Brain microvascular endothelial cell (primary cell): ENCODE results near the gene CKAP5.

ENCODE experiments used
- DNase-seq: peaks from one replicate; pipeline ENCODE4 v3.0.0-alpha.2; 2020
- H3K27ac ChIP-seq: fragments of 250-450 bp; sonication (Bioruptor Pico); 2 replicates; pipeline ENCODE4 v1.5.1; 2020; ENCODE audit warnings: mild to moderate bottlenecking, moderate library complexity
- H3K27me3 ChIP-seq: fragments of 250-450 bp; sonication (Bioruptor Pico); replicated peaks from 2 replicates; pipeline ENCODE4 v1.5.1; 2020; ENCODE audit warnings: mild to moderate bottlenecking
- H3K36me3 ChIP-seq: fragments of 250-450 bp; sonication (Bioruptor Pico); replicated peaks from 2 replicates; pipeline ENCODE4 v1.5.1; 2020; ENCODE audit warnings: mild to moderate bottlenecking
- H3K4me3 ChIP-seq: 2 replicates; pipeline ENCODE4 v1.5.1; 2011; ENCODE audit warnings: low read depth, mild to moderate bottlenecking, control low read depth, low read length, moderate library complexity
- in situ Hi-C: cut with HindIII; loops from 2 replicates; pipeline ENCODE4 v1.10.0; 2017; ENCODE audit warnings: low sequenced_read_pairs, low pct_ligation_motif_present
- TF ChIP-seq, protein P1 (sequence below): IDR thresholded peaks from 2 replicates; pipeline ENCODE4 v1.5.1; 2011; ENCODE audit warnings: low read depth, mild to moderate bottlenecking, moderate library complexity, low read length, control low read depth, inconsistent platforms; ENCODE audit errors: missing control alignments

Gene CKAP5

DNA sequence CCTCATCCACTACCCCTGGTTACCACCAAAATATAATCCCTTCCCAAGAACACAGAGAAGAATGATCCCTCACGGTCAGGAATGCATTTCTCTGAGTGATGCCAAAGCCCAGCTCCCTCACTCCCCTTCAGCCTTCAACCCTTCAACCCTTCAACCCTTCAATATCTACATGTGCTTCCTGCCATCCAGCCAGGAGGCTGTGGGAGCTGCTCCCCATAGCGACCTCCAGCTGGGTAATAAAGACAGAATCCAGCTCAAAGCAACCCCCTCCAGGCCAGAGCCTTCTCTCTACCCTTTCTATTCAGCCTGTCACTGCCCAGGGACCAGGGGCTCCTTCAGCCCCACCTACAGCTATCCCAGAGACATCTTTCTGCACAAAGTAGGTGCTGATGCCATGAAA lies 148.4 kb downstream of the CKAP5 start:
- H3K36me3 ChIP-seq = peaks cover 29% of the 10 kb centered on the region
- TF ChIP-seq, protein P1, sequence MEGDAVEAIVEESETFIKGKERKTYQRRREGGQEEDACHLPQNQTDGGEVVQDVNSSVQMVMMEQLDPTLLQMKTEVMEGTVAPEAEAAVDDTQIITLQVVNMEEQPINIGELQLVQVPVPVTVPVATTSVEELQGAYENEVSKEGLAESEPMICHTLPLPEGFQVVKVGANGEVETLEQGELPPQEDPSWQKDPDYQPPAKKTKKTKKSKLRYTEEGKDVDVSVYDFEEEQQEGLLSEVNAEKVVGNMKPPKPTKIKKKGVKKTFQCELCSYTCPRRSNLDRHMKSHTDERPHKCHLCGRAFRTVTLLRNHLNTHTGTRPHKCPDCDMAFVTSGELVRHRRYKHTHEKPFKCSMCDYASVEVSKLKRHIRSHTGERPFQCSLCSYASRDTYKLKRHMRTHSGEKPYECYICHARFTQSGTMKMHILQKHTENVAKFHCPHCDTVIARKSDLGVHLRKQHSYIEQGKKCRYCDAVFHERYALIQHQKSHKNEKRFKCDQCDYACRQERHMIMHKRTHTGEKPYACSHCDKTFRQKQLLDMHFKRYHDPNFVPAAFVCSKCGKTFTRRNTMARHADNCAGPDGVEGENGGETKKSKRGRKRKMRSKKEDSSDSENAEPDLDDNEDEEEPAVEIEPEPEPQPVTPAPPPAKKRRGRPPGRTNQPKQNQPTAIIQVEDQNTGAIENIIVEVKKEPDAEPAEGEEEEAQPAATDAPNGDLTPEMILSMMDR = no peak
- in situ Hi-C loops = no loop called here
- peak overlapping the region; percentile 44 for H3K27ac ChIP-seq
- no peaks in the 10 kb centered on the region for H3K27me3 ChIP-seq
- no peak for DNase-seq
- no peak overlapping the region for H3K4me3 ChIP-seq

GRCh38 chr11:46697303-46697702 lies 148.8 kb downstream of the CKAP5 start:
- H3K27ac ChIP-seq = peak overlapping the region; percentile 44
- peak; percentile 45 for DNase-seq
- in situ Hi-C loops = no loop called here
- no peak overlapping the region for H3K4me3 ChIP-seq
- H3K36me3 ChIP-seq = peaks cover 26% of the 10 kb centered on the region
- H3K27me3 ChIP-seq = no peaks in the 10 kb centered on the region
- TF ChIP-seq, protein P1 = no peak

GRCh38 chr11:46696212-46696558 lies 149.9 kb downstream of the CKAP5 start:
- H3K4me3 ChIP-seq = no peak overlapping the region
- DNase-seq = no peak
- in situ Hi-C loops = no loop called here

DNA sequence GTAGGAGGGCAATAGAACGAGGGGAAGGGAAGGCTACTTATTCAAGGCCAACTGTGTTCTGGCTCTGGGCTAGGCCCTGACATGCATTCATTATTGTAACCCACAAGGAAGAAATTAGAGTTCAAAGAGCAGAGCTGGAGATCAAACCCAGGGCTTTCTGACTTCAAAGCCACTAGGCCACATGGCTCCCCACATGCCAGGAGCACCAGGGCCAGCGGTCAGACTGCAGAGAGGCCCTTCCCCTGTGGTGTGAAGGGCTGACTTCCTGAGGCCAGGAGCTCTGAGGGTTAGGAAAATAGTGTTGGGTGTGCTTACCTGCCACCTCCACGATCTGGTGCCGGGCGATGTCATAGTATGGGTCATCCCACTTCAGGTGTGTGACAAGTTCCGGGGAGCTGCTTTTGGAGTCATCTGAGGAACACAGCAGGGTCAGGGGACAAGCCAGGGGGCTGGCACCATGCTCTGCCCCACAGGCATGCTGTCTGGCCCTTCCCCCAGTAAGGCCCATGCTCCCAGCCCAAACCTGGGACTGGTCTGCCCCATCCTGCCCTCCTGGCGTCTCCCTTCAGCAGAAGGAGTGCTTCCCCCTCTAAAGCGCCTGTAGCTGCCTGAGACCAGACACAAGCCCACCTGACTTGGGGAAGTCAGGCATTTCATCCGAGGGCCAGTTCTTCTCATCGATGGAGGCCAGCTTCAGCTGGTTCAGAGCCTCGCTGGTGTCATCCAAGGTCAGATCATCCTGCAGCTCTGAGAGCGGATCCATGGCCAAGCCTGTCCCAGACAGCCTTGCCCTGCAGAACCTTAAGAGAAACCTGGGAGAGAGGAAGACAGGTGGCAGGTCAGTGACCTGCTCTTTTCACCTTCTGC lies 150.5 kb downstream of the CKAP5 start:
- TF ChIP-seq, protein P1 = no peak
- H3K27me3 ChIP-seq = no peaks in the 10 kb centered on the region
- in situ Hi-C loops = no loop called here
- H3K36me3 ChIP-seq = peaks cover 34% of the 10 kb centered on the region
- no peak overlapping the region for H3K4me3 ChIP-seq
- no peak overlapping the region for H3K27ac ChIP-seq
- no peak for DNase-seq

More at GRCh38 chr11:46696212-46696558, 149.9 kb downstream of the CKAP5 start:
- Histone ChIP-seq H3K36me3 (peaks cover 34% of the 10 kb centered on the region), H3K27me3 (no peaks in the 10 kb centered on the region), H3K27ac (no peak overlapping the region)
- TF ChIP-seq, protein P1 = no peak

GRCh38 chr11:46694607-46695006 lies 151.5 kb downstream of the CKAP5 start:
- H3K27me3 ChIP-seq = no peaks in the 10 kb centered on the region
- no peak overlapping the region for H3K27ac ChIP-seq
- no peak for DNase-seq
- peaks cover 34% of the 10 kb centered on the region for H3K36me3 ChIP-seq
- TF ChIP-seq, protein P1 = no peak
- H3K4me3 ChIP-seq = no peak overlapping the region
- in situ Hi-C loops = no loop called here
